Stimulated activated CD8-positive, alpha-beta memory T cell treated with anti-CD3 and anti-CD28 coated beads, Interleukin-4, amount 100 ng/mL, for 48 hours (primary cell): ENCODE results near the gene SH3GLB2.
"Not testable (repeated sequence)": the region's sequence is repeated elsewhere in the genome, so short reads cannot be mapped to it uniquely, and the experiment has no call there.

ENCODE experiments used
- DNase-seq: peaks from one replicate; pipeline ENCODE4 v3.0.0-alpha.2; 2020

SH3GLB2 gene

GRCh38 chr9:129013674-129014073, 14.5 kb downstream of the SH3GLB2 start:
- no peak for DNase-seq

GRCh38 chr9:129012893-129013448, 15.2 kb downstream of the SH3GLB2 start:
- no peak for DNase-seq

DNA sequence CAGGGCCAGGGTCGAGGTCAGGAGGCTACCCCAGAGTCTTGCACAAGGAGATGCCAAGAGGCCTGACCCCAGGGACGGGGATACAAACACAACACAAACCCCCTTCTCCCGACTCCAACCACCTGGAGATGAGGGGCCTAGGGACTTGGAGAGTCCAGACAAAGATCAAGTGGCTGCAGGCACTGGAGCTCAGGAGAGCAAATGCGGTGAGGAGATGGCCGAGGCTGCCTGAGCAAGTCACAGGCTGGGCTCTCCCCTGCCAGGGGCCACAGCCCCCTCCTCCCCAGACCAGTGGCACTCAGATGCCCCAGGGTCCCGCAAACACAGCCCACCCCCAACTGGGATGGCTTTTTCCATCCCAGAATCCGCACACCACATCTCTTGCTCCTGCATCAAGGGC, 15.8 kb downstream of the SH3GLB2 start:
- no peak for DNase-seq

DNA sequence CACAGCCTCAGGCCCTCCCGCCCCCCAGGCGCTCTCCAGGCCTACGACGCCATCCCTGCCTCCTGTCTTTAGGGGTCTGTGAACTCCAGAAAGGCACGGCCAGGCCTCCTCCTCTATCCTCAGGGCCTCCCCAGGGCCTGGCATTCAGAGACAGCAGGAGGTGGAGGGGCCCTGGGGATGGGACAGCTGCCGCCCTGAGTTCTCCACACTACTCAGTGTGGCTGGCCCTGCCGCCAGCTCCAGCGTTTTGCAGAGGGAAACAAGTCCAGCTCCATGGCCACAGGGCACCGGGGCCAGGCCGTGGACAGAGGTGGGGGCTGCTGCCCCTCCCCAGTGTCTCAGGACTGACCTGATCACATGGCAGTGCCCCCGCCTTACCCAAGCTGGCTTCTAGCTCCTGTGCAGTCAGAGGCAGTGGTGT, 16.4 kb downstream of the SH3GLB2 start:
- DNase-seq, result no peak

- DNase-seq, result no peak
Observed at GRCh38 chr9:129011170-129011569, 17.0 kb downstream of the SH3GLB2 start.

DNA sequence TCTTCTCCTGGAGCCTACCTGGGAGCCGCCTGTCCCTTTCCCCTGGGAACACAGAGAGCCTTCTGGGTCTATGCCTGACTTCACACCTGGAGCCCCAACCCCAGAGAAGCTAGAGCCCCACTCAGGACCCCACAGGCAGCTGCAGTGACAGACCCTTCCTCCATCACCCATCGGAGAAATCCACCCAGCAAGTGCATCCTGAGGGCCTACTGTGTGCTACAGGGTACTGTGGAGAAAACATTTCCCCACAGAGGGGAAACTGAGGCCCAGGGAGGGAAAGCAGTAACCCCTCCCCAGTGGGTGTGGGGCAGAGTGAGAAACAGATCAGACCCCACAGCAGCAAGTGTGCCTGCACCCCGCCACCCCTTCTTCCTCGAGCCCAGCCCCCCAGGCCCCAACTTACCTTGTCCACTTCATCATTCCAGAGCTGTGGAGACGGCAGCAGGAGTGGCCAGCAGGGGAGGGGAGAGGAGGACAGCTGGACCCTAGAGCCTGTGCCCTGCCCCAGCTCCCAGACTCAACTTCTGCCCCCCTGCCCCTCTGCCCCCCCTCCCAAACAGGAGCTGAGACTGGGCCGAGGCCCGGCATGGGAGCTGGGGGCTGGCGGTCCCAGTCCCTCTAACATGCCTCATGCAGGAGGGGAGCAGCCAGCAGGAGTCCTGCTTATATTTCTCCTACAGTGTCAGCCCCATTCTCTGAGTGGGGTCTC, 17.7 kb downstream of the SH3GLB2 start:
- no peak for DNase-seq

DNA sequence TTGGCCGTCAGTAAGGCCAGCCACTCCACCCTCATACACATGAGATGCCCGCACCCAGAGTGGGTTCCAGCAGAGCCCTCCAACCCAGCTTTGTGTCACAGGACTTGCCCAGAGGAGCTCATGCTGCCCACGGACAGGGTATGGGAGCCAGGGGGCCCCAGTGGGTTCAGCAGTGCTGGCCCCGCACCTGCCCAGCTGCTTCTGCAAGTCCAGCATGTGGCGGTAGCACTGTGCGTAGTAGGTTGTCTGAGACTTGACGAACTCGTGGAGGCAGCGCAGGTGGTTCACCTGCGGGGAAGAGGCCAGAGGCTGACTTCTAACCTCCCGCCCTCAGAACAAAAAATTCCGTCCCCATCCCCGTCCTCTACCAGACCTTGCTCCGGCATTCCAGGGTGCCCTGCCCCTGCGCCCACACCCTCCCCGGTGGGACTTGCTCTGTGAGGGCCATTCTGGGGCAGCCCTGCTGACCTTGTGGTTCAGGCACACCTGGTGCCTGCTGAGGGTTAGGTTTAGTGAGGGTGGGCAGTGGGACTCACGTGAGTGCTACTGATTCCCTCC, 18.5 kb downstream of the SH3GLB2 start:
- no peak for DNase-seq

- DNase-seq, result no peak
Observed at GRCh38 chr9:129008986-129009583, 19.0 kb downstream of the SH3GLB2 start.

GRCh38 chr9:129008469-129008965, 19.6 kb downstream of the SH3GLB2 start:
- no peak for DNase-seq

- DNase-seq, result no peak
Observed at GRCh38 chr9:129007766-129008468, 20.2 kb downstream of the SH3GLB2 start.

DNA sequence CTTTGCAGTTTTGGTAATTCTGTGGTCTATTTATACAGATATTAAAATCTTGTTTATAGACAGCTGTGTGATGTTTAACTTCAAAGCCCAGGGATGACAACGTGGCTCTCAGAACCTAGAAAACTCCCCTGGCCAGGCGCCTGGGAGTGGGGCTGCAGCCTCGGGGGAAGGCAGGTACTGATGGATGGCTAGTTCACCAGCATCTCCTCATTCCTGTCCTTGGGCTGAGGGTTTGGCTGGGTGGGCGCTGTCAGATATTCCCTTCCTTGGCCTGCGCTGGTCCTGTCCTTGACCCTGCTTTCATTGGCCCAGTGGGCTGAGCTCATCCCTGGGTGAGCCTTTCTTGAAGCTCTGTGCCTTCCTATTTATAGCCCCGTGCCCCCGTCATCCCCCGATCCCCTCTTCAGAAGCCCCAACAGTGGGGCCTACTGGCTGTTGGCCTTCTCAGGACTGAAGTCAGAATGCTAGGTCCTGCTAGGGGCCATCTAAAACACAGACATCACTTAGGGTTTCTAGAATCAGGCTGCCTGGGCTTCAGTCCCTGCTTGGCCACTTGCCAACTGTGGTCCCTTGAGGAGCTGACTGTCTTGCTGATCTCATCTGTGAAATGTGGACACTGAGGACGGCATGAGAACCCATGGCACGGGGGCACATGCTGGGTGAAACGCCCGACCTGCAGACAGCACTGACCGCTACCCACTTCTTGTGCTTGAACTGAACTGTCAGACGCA, 20.9 kb downstream of the SH3GLB2 start:
- no peak for DNase-seq

GRCh38 chr9:129006328-129007034, 21.6 kb downstream of the SH3GLB2 start:
- peak; percentile 65 for DNase-seq

DNA sequence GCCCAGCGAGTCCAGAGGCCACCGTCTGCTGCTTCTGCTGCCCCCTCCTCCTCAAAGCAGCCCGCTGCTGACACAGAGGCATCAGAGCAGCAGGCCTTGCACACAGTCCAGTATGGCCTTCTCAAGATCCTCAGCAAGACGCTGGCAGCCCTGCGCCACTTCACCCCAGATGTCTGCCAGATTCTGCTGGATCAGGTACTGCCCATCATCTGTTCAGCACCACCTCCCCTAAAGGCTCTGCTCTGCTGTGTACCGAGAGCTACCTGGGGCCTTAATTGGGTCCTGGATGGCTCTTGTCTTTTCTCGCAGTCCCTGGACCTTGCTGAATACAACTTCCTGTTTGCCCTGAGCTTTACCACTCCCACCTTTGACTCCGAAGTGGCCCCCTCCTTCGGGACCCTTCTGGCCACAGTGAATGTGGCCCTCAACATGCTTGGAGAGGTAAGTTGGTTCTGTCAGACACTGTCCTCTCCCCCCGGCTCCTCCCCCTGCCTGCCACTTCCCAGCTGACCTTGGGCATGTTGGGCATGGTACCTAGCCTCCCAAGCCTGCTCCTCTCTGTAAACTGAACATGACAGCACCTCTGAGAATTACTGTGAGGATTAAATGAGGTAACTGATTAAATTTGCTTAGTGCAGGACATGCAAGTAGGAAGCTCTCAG, 22.7 kb downstream of the SH3GLB2 start:
- DNase-seq, result no peak

DNA sequence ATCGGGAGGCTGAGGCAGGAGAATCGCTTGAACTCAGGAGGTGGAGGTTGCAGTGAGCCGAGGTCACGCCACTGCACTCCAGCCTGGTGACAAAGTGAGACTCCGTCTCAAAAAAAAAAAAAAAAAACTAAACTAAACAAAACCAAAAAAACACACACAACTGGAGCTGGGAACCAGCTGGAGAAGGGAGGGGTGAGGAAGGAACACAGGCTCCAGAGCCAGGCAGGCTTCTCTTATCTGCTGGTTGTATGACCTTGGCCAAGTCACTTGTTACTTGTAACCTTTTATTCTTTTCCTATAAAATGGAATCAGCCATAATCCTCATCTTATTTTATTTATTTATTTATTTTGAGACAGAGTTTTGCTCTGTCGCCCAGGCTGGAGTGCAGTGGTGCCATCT, 24.0 kb downstream of the SH3GLB2 start:
- not testable (repeated sequence) for DNase-seq

DNA sequence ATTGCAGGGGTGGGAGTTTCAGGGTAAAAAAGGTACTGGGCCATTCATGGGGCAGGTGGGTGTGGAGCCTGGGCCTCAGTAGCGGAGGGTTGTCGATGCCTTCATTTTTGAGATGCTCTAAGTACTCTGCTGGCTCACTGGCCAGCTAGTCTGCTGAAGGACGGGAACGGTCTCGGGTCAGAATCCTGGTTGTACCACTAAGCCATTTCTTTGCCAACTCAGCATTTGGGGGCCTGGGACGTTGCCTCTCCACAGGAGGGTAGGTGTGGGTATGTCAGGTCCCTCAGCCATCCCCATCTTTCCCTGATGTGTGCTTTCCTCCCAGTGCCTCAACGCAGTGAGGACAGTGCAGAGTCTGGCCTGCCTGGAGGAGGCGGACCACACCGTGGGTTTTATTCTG, 25.1 kb downstream of the SH3GLB2 start:
- DNase-seq, result no peak

DNA sequence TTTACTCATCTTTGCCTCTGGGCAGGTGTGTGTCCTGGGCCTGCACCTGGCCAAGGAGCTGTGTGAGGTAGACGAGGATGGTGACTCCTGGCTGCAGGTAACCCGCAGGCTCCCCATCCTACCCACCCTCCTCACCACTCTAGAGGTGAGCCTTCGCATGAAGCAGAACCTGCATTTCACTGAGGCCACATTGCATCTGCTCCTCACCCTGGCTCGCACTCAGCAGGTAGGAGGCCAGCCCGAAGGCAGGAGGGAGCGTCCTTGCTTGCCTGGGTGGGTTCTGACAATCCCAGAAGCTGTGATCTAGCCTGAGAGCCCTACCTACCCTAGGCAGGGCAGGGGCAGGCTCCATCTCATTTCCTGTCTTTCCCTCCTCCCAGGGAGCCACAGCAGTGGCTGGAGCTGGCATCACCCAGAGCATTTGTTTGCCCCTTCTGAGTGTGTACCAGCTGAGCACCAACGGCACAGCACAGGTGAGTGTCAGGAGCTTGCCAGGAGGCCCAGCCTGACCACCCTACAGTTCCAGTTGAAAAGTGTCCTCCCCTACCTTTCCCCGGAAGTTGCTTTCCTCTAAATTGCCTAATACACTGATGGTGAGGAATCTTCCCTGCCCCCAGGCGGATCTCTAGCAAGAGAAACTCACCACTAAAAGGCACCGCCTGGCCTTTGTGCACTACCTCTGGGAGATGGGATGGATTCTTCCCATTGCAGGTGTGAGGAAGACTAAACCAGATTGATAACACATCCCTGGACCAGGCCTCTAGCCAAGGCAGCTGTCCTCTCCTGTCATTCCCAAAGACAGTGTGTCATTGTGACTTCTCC, 26.4 kb downstream of the SH3GLB2 start:
- DNase-seq, result no peak

DNA sequence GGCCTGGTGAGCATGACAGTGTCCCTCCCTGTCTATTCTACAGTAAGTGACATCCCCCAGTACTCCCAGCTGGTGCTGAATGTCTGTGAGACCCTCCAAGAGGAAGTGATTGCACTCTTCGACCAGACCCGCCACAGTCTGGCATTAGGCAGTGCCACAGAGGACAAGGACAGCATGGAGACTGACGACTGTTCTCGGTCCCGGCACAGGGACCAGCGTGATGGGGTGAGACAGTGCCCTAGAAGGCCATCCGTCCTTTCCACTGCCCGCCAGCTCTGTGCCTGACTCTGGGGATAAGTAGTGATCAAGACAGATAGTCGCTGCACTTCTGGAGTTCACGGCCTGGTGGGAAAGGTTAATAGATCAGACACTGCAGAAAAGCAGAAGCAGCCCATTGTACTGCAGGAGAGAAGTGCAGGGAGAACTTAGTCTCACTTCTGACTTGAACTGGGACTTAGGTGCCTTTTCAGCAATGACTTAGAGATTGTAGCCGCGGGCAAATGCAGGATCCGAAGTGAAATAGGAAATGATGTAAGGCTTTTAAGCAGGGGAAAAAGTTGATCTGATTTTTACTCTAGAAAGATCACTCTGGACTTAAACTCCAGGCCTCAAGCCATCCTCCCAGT, 28.4 kb downstream of the SH3GLB2 start:
- no peak for DNase-seq

- no peak for DNase-seq
Observed at GRCh38 chr9:128998462-128998861, 29.7 kb downstream of the SH3GLB2 start.

DNA sequence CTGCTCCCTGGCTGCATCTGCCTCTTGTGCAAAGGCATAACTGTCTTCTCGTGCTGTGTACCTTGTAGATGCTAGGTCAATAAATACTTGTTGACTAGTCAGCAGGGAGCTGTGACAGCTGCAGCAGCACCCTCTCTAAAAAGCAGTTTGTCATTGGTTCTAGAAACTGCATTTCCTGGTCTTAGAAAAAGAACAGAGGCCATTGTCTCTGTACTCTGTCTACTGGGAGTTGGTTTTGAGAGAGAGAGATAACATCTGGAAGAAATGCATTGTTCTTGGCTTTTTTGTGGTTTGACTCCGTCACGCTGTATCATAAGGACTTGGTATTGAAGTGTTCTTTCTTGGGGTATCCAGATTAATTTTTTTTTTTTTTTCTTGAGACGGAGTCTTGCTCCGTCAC, 32.3 kb downstream of the SH3GLB2 start:
- no peak for DNase-seq

- no peak for DNase-seq
Observed at GRCh38 chr9:128992995-128993394, 35.1 kb downstream of the SH3GLB2 start.
